Esophagus squamous epithelium (tissue), 4 donors: ENCODE data around the gene TANC1.

ENCODE experiments used
- CTCF ChIP-seq, 6 experiments: fragments of 450-650 bp in 4 of 6; fragments of 200-600 bp in 2 of 6; sonication (generic) in 2 of 6; IDR thresholded peaks; one replicate each; pipeline ENCODE4 v1.5.1; 2016 to 2019; ENCODE audit warnings: antibody characterized with exemption in 6 of 6, mild to moderate bottlenecking in 4 of 6, moderate library complexity in 4 of 6
- POLR2A ChIP-seq, 4 donors: fragments of 450-650 bp; IDR thresholded peaks; one replicate each; pipeline ENCODE4 v1.6.1; 2017; ENCODE audit warnings: antibody characterized with exemption in 4 of 4, mild to moderate bottlenecking in 4 of 4, moderate library complexity in 3 of 4

GRCh38 chr2:159019021-159019420 is 50.6 kb downstream of the TANC1 start:
- TF ChIP-seq CTCF (IDR thresholded peaks at IDR 0.05) (no peak), POLR2A (IDR thresholded peaks at IDR 0.05) (no peak)
